Breast epithelium (tissue), 4 donors: ENCODE data around the gene CCDC102B. TPM values are rescaled to one million over a fixed set of nuclear protein-coding genes. Genes with fewer than 3 reads are reported as not detected.

ENCODE experiments used
- DNase-seq, 2 donors: peaks; one replicate each; pipeline ENCODE4 v3.0.0-alpha.2; 2019; ENCODE audit warnings: low spot score in 2 of 2
- H3K27ac ChIP-seq, 2 donors: fragments of 200-600 bp; sonication (generic) in 1 of 2; one replicate each; pipeline ENCODE4 v1.5.1; 2016 to 2019; ENCODE audit warnings: mild to moderate bottlenecking in 1 of 2
- H3K27me3 ChIP-seq, 2 donors: fragments of 200-600 bp; sonication (generic) in 1 of 2; one replicate each; pipeline versions ENCODE4 v1.5.1 to v1.6.0; 2017 to 2019; ENCODE audit warnings: control low read depth in 1 of 2, mild to moderate bottlenecking in 1 of 2
- H3K36me3 ChIP-seq: fragments of 200-600 bp; one replicate; pipeline ENCODE4 v1.5.1; 2019
- H3K4me1 ChIP-seq, 2 donors: fragments of 200-600 bp; sonication (generic); one replicate each; pipeline ENCODE4 v1.5.1; 2016 to 2019; ENCODE audit warnings: control low read depth in 1 of 2
- H3K4me3 ChIP-seq, 3 donors: fragments of 200-600 bp; sonication (generic); 1 replicate in 2 of 3; 2 replicates in 1 of 3; pipeline ENCODE4 v1.5.1; 2016 to 2019; ENCODE audit warnings: mild to moderate bottlenecking in 3 of 3, moderate library complexity in 2 of 3
- H3K9me3 ChIP-seq, 2 donors: fragments of 200-600 bp; sonication (generic) in 1 of 2; one replicate each; pipeline ENCODE4 v1.5.1; 2016 to 2019; ENCODE audit warnings: control low read depth in 1 of 2
- POLR2A ChIP-seq: fragments of 450-650 bp; IDR thresholded peaks from one replicate; pipeline ENCODE4 v1.6.1; 2016; ENCODE audit warnings: antibody characterized with exemption, mild to moderate bottlenecking, moderate library complexity
- POLR2AphosphoS5 ChIP-seq, 3 donors: sonication (generic); formaldehyde crosslinking; IDR thresholded peaks; one replicate each; pipeline ENCODE4 v1.6.1; 2017; ENCODE audit warnings: antibody characterized with exemption in 3 of 3
- intact Hi-C: fragments of 100-400 bp; cut with DNase I; formaldehyde crosslinking; loops from one replicate; pipeline ENCODE4 v1.15.1; 2023; ENCODE audit warnings: low total_unique reads
- total RNA-seq, 3 donors: library from RNA; depleted of rRNA; stranded (reverse); fragments of >200 nt; gene quantifications; one replicate each; pipeline ENCODE4 v1.1.0, GENCODE V29; 2016
- TF ChIP-seq, protein P1 (sequence below), 3 donors: fragments of 450-650 bp; IDR thresholded peaks; one replicate each; pipeline ENCODE4 v1.5.1; 2016 to 2017; ENCODE audit warnings: antibody characterized with exemption in 3 of 3, mild to moderate bottlenecking in 3 of 3, moderate library complexity in 3 of 3

The CCDC102B gene
- total RNA-seq, 3 donors from 2014 or later: 5.3 to 9.1 (median 7.2) TPM

DNA sequence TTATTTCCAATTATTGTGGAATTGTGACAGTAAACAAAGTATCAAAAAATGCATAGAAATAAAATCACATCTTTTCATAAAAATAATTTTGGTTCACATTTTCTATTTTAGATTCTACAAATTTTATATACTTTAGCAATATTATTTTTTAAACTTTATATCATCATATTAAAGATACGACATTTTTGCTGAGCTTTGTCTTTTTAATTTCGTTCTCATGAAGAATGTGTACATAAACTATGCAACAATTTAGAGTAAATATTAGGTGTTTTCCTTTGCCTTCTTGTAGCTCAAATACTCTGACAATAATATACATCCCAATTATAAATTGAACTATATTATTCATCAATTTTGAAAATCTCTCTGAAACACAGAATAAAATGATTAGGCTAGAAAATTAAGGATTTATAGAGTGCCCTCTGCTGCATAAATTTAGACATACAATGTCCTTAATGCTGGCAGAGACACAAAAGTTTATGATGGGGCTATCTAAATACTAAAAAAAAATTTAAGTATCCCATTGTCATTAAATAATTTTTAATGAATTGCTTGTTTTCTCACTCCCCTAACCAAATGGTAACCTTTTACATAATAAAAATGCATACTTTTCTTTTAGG lies 45.7 kb downstream of the CCDC102B start:
- no peak for TF ChIP-seq POLR2AphosphoS5 (IDR thresholded peaks at IDR 0.05)
- TF ChIP-seq, protein P1, sequence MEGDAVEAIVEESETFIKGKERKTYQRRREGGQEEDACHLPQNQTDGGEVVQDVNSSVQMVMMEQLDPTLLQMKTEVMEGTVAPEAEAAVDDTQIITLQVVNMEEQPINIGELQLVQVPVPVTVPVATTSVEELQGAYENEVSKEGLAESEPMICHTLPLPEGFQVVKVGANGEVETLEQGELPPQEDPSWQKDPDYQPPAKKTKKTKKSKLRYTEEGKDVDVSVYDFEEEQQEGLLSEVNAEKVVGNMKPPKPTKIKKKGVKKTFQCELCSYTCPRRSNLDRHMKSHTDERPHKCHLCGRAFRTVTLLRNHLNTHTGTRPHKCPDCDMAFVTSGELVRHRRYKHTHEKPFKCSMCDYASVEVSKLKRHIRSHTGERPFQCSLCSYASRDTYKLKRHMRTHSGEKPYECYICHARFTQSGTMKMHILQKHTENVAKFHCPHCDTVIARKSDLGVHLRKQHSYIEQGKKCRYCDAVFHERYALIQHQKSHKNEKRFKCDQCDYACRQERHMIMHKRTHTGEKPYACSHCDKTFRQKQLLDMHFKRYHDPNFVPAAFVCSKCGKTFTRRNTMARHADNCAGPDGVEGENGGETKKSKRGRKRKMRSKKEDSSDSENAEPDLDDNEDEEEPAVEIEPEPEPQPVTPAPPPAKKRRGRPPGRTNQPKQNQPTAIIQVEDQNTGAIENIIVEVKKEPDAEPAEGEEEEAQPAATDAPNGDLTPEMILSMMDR (IDR thresholded peaks at IDR 0.05): no peak
- TF ChIP-seq POLR2A: no peak
- H3K4me3 ChIP-seq: no peak overlapping the region
- DNase-seq: no peak
- no peaks in the 10 kb centered on the region for H3K36me3 ChIP-seq
- intact Hi-C loops: no loop called here
- H3K4me1 ChIP-seq: no peaks in the 10 kb centered on the region
- H3K27me3 ChIP-seq: no peaks in the 10 kb centered on the region
- no peak overlapping the region for H3K27ac ChIP-seq
- no peaks in the 10 kb centered on the region for H3K9me3 ChIP-seq

DNA sequence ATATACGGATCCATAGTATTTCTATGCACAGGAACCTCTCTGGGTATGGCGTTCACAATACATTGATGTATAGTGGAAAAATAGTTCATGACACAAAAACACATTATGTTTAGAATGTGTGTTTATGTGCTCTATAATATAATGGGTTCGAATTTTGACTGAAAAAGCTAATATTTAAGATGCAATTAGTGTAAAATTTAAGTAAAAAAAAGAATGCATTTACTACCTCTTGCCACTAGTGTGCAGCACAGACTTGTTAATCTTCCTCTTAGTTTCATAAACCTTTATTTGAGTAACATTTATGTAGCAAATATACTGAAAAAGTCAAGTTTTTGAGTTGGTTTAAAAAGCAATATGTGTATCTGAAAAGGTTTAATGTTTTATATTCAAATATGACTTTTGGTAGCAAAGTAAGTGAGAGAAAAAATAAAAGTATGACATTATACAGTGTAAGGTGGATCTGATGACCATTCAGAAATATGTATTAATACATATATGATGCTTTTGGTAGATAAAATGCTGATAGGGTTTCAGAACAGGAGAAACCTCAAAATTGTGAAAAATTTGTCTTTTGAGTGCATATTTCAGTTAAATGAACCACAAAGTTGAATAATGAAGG lies 49.4 kb downstream of the CCDC102B start:
- Histone ChIP-seq H3K27me3 (no peaks in the 10 kb centered on the region), H3K4me3 (no peak overlapping the region), H3K36me3 (no peaks in the 10 kb centered on the region), H3K27ac (no peak overlapping the region), H3K4me1 (no peaks in the 10 kb centered on the region), H3K9me3 (no peaks in the 10 kb centered on the region)
- intact Hi-C loops: no loop called here
- no peak for DNase-seq
- TF ChIP-seq, protein P1 (IDR thresholded peaks at IDR 0.05): peak; percentile 13 to 53 (median 32)
- no peak for TF ChIP-seq POLR2AphosphoS5 (IDR thresholded peaks at IDR 0.05)

DNA sequence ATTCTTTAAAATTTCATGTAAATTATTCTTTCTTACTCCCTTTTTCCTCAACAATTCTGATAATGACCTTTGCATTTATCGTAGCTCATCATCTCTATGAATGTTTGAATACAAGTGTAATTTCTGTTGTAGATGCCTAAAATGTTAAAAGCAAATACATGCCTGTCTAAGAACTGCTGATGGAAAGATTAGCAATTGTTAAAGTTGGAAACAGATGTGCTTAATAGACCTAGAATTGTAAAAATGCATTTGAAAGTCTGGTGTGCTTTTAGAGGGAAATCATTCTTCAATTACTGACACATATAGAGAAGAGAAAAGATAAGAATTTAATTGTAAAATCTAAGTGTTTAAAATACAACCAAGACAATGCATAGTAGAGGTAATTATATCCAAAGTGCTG lies 50.4 kb downstream of the CCDC102B start:
- no peaks in the 10 kb centered on the region for H3K27me3 ChIP-seq
- no peaks in the 10 kb centered on the region for H3K9me3 ChIP-seq
- intact Hi-C loops: no loop called here
- H3K4me3 ChIP-seq: no peak overlapping the region
- no peaks in the 10 kb centered on the region for H3K4me1 ChIP-seq
- DNase-seq: no peak
- no peaks in the 10 kb centered on the region for H3K36me3 ChIP-seq
- no peak for TF ChIP-seq POLR2A
- TF ChIP-seq, protein P1 (IDR thresholded peaks at IDR 0.05): no peak
- TF ChIP-seq POLR2AphosphoS5 (IDR thresholded peaks at IDR 0.05): no peak
- H3K27ac ChIP-seq: no peak overlapping the region

DNA sequence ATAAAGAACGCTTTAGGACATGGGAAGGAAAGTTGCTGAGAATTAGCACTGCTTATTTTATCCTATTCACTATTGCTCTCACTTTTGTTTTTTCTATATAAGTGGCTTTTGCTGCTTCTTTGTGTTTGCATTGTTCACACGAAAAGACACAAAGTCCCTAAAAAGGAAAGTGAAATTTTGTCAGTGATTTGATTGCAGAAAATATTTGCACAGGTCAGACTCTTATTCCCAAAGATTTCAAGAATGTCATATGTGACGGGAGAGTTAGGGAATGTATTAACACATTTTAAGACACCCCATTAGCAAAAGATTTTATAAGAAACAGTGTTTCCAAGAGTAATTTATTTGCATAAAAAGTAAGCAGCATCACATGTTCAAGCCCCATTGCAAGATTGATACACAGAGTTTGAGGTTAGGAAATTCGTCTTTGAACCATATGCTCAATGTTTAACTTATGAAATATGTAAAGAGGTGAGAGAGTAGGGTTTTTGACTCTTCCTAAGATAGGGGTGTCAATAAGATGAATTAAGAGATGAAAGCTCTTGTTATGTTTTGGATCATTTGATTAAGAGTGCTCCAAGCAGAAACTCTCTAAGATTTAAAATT lies 57.0 kb downstream of the CCDC102B start:
- TF ChIP-seq, protein P1 (IDR thresholded peaks at IDR 0.05): no peak
- TF ChIP-seq POLR2AphosphoS5 (IDR thresholded peaks at IDR 0.05): no peak
- no peak for TF ChIP-seq POLR2A
- no peak for DNase-seq
- H3K36me3 ChIP-seq: no peaks in the 10 kb centered on the region
- no peaks in the 10 kb centered on the region for H3K9me3 ChIP-seq
- no peak overlapping the region for H3K4me3 ChIP-seq
- no peaks in the 10 kb centered on the region for H3K4me1 ChIP-seq
- H3K27me3 ChIP-seq: no peaks in the 10 kb centered on the region
- H3K27ac ChIP-seq: no peak overlapping the region
- intact Hi-C loops: no loop called here

DNA sequence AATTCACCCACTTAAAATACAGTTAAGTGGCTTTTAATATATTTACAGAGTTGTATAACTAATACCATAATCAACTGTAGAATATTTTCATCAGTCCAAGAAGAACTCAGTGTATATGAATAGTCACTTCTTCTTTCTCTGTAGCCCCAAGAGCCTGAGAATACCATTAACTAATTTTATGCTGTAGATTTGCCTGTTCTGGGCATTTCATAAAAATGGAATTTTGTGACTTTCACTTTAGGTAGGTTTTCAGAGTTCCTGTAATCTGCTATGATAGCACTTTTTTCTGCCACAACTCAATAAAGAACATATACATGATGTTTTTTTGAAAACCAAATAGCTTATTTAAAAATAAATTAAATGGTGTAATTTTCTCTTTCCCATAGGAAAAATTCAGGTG lies 57.6 kb downstream of the CCDC102B start:
- Histone ChIP-seq H3K9me3 (no peaks in the 10 kb centered on the region), H3K4me3 (no peak overlapping the region), H3K36me3 (no peaks in the 10 kb centered on the region), H3K4me1 (no peaks in the 10 kb centered on the region), H3K27me3 (no peaks in the 10 kb centered on the region), H3K27ac (no peak overlapping the region)
- intact Hi-C loops: no loop called here
- DNase-seq: no peak
- TF ChIP-seq, protein P1 (IDR thresholded peaks at IDR 0.05): no peak
- TF ChIP-seq POLR2A (no peak), POLR2AphosphoS5 (IDR thresholded peaks at IDR 0.05) (no peak)
